GM13976 (cell line): ENCODE results near the gene ANGPTL1.
"Not testable (repeated sequence)": the region's sequence is repeated elsewhere in the genome, so short reads cannot be mapped to it uniquely, and the experiment has no call there.

Experiments
- DNase-seq: peaks from one replicate; pipeline ENCODE4 v3.0.0; 2012; ENCODE audit warnings: low spot score
- in situ Hi-C: fragments of 300-500 bp; cut with MboI; formaldehyde crosslinking; loops from one replicate; pipeline ENCODE4 v1.12.0; 2022; ENCODE audit warnings: low sequenced_read_pairs, mixed read lengths, inconsistent platforms; ENCODE audit not compliant: unreplicated experiment
- TF ChIP-seq, protein P1 (sequence below): IDR thresholded peaks from 2 replicates; pipeline ENCODE4 v1.5.1; 2012; ENCODE audit warnings: borderline replicate concordance, mild to moderate bottlenecking; ENCODE audit not compliant: insufficient read depth; ENCODE audit errors: extremely low read depth, missing control alignments, control extremely low read depth

ANGPTL1 gene

DNA sequence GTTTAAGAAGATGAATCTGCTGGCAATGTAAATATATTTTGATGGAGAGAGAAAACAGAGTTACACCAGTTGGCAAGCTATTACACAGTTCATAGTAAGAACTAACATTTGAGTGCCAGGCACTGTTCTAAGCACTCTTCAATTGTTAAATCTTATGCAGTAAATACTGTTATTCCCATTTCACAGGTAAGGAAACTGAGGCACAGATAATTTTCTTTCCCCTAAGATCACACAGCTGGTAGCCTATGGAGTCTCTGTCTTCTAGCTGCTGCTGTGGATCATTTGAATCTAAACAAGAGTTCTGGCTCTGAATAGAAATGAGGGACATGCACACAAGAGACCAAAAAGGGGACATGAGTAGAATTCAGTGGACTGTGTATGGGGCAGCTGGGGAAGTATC, 8.0 kb downstream of the ANGPTL1 start:
- DNase-seq, result no peak
- in situ Hi-C loops, result no loop called here
- TF ChIP-seq, protein P1, sequence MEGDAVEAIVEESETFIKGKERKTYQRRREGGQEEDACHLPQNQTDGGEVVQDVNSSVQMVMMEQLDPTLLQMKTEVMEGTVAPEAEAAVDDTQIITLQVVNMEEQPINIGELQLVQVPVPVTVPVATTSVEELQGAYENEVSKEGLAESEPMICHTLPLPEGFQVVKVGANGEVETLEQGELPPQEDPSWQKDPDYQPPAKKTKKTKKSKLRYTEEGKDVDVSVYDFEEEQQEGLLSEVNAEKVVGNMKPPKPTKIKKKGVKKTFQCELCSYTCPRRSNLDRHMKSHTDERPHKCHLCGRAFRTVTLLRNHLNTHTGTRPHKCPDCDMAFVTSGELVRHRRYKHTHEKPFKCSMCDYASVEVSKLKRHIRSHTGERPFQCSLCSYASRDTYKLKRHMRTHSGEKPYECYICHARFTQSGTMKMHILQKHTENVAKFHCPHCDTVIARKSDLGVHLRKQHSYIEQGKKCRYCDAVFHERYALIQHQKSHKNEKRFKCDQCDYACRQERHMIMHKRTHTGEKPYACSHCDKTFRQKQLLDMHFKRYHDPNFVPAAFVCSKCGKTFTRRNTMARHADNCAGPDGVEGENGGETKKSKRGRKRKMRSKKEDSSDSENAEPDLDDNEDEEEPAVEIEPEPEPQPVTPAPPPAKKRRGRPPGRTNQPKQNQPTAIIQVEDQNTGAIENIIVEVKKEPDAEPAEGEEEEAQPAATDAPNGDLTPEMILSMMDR, result no peak

DNA sequence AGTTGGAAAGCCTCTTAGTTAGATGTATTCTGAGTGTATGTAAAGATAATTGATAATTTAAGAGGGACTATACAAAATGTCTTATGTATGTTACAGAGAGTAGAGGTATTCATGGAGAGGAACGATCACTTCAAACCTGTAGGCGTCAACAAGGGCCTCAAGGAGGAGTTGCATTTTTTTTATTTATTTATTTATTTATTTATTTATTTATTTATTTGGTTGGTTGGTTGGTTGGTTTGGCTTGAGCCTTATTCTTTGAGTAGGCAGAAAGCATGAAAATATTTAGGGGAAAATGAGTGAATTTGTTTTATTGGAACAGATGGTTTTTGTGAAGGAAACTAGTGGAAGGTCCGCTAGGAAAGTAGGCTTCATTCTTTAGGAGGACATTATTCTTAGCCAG, 8.5 kb downstream of the ANGPTL1 start:
- TF ChIP-seq, protein P1, result no peak
- in situ Hi-C loops, result no loop called here
- no peak for DNase-seq

DNA sequence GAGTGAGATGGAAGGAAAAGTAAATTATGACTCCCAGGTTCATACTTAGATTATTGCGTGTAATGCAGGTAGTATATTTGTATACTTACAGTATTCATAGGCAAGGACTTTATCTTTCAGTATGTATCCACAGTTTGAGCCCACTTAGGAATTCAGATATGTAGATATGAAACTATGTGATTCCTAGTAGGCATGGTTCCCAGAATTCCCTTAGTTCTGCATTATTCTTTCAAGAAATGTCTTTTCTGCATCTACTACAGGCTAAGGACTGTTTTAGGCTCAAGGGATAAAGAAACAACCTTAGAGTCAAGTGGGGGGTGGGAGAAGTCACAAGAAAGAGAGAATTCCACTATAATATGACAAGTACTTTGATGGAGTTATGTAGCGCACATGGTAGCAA, 13.8 kb downstream of the ANGPTL1 start:
- in situ Hi-C loops, result no loop called here
- TF ChIP-seq, protein P1, result no peak
- no peak for DNase-seq

DNA sequence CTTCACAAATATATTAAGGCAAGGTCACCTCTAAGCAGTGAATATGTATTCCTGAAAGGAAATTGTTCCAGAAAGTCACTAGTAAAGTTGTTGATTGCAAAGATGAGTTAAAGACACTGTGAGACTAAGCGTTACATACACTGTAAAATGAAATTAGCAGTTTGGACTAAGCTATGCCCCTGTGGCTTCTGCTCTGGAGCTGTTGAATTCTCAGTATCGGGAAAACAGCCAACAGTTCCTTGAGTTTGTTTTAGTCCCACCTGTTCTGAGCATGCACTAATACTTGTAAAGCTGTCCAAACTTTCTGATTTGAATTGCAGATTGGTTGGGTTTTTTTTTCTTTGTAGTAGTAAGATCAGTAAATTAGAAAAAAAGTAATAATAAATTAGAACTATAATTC, 21.0 kb downstream of the ANGPTL1 start:
- TF ChIP-seq, protein P1, result no peak
- no peak for DNase-seq
- in situ Hi-C loops, result no loop called here

DNA sequence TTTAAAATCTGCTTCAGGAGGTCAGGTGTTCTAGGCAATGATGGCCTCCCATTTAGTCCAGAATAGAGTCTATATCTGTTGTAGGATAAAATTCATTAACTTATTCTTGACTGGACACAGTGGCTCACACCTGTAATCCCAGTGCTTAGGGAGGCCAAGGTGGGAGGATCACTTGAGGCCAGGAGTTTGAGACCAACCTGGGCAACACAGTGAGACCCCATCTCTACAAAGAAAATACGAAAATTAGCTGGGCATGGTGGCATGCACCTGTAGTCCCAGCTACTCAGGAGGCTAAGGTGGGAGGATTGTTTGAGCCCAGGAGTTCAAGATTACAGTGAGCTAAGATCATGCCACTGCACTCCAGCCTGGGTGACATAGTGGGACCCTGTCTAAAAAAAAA, 23.0 kb downstream of the ANGPTL1 start:
- in situ Hi-C loops, DNase-seq: not testable (repeated sequence)

DNA sequence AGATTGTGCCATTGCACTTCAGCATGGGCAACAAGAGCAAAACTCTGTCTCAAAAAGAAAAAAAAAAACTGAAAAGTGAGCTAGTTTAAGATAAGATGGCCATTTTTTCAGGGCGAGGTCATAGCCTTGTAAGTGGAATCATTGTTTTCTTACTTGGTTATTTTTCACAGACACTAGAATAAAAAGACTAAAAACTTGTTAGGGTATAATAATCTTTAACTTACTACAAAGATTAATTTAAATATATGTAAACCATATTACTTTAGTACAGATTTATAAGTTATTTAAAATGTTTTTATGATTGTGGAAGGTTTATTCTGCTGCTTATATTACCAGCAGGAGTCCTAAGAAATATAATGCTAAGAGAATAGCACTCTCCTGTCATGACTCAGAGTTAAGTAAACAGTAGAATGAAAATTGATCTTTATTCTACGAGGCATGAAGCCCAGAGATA, 23.5 kb downstream of the ANGPTL1 start:
- in situ Hi-C loops, result no loop called here
- no peak for DNase-seq
- TF ChIP-seq, protein P1, result no peak

DNA sequence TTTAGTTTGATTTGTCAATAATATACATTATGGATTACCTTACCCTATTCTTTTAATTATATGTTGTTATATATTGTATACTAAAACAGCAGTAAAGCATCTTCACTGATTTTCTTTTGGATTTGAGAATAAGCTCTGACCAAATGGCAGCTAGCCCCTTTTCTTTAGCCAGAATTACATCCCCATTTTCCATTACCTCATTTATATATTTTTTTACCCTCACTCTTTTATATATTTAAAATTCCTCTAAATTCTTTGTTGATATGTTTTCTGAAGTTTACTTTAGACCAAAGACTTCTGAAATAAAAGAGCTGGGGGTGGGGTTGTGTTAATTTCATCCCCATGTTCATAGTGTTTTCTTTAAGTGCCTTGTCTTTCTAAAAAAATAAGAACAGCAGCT, 24.6 kb downstream of the ANGPTL1 start:
- TF ChIP-seq, protein P1, result no peak
- in situ Hi-C loops, result no loop called here
- no peak for DNase-seq
